ENCODE results near the gene AGBL4.

The AGBL4 gene

DNA sequence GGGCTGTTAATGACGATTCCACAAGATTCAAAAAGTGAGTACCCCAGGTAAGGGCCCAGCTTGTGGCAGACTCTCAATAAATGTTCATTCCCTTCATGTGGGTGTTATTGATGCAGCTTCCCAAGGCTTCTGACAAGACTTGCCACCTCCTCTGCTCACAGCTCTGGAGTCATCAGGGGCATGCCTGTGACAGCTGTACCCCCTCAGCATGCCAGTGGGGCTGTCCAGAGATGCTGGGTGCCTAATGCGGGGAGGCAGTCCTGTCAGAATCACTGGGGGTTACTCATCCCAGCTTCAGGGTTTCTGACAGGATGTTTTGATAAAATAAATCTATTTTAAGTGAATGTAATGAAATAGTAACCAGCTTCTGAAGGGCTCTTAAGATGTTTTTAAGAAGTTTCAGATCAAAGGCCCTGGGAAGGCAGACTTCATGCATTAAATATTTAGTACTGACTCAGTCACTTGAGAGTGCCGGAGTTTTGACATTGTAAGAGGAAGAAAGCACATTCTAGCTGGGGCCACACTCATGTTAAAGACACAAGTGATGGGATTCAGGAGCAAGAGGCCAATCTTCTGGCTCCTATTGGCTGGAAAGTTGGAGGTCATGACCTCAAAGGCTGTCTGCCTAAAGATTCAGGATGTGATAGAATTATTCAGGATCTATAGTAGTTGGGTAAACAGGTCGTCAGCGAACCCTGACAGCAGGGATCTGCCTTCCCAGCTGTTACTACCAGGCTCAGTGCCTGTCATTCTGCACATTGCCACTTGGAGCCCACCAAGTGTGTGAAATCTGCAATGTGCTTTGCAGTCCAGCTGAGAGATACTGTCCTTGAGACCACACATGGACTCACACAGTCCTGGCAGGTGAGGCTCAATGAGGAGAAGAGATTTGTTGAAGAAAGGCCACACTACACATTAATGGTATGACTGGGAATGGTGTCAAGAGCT lies 1007.5 kb downstream of the AGBL4 start:
- TF ChIP-seq, protein P1, sequence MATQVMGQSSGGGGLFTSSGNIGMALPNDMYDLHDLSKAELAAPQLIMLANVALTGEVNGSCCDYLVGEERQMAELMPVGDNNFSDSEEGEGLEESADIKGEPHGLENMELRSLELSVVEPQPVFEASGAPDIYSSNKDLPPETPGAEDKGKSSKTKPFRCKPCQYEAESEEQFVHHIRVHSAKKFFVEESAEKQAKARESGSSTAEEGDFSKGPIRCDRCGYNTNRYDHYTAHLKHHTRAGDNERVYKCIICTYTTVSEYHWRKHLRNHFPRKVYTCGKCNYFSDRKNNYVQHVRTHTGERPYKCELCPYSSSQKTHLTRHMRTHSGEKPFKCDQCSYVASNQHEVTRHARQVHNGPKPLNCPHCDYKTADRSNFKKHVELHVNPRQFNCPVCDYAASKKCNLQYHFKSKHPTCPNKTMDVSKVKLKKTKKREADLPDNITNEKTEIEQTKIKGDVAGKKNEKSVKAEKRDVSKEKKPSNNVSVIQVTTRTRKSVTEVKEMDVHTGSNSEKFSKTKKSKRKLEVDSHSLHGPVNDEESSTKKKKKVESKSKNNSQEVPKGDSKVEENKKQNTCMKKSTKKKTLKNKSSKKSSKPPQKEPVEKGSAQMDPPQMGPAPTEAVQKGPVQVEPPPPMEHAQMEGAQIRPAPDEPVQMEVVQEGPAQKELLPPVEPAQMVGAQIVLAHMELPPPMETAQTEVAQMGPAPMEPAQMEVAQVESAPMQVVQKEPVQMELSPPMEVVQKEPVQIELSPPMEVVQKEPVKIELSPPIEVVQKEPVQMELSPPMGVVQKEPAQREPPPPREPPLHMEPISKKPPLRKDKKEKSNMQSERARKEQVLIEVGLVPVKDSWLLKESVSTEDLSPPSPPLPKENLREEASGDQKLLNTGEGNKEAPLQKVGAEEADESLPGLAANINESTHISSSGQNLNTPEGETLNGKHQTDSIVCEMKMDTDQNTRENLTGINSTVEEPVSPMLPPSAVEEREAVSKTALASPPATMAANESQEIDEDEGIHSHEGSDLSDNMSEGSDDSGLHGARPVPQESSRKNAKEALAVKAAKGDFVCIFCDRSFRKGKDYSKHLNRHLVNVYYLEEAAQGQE (IDR thresholded peaks at IDR 0.05; ENCODE audit: low read depth): no peak
- no peak for TF ChIP-seq NFIC (IDR thresholded peaks at IDR 0.05)
- TF ChIP-seq, protein P2, sequence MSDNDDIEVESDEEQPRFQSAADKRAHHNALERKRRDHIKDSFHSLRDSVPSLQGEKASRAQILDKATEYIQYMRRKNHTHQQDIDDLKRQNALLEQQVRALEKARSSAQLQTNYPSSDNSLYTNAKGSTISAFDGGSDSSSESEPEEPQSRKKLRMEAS (IDR thresholded peaks at IDR 0.05): no peak
- no peak for TF ChIP-seq YY1 (IDR thresholded peaks at IDR 0.05; ENCODE audit: low read depth)
- no peak for TF ChIP-seq EGR1 (IDR thresholded peaks at IDR 0.05)
- no peak for TF ChIP-seq FOXM1 (IDR thresholded peaks at IDR 0.05; ENCODE audit: borderline replicate concordance, low read depth)
- TF ChIP-seq RAD21 (IDR thresholded peaks at IDR 0.05; ENCODE audit: low read depth): no peak
- TF ChIP-seq CEBPB (IDR thresholded peaks at IDR 0.05): no peak
- TF ChIP-seq CREB1 (IDR thresholded peaks at IDR 0.05; ENCODE audit: low read depth): no peak
- no peak for TF ChIP-seq TCF12 (IDR thresholded peaks at IDR 0.05; ENCODE audit: low read depth)
- TF ChIP-seq, protein P3, sequence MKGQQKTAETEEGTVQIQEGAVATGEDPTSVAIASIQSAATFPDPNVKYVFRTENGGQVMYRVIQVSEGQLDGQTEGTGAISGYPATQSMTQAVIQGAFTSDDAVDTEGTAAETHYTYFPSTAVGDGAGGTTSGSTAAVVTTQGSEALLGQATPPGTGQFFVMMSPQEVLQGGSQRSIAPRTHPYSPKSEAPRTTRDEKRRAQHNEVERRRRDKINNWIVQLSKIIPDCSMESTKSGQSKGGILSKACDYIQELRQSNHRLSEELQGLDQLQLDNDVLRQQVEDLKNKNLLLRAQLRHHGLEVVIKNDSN (IDR thresholded peaks at IDR 0.05): no peak
- no peak for TF ChIP-seq ZBTB7A (IDR thresholded peaks at IDR 0.05; ENCODE audit: low read depth)
- no peak for TF ChIP-seq TAF1 (IDR thresholded peaks at IDR 0.05; ENCODE audit: low read depth)
- TF ChIP-seq EP300 (IDR thresholded peaks at IDR 0.05; ENCODE audit: borderline replicate concordance): no peak
- TF ChIP-seq TEAD4 (IDR thresholded peaks at IDR 0.05): no peak

DNA sequence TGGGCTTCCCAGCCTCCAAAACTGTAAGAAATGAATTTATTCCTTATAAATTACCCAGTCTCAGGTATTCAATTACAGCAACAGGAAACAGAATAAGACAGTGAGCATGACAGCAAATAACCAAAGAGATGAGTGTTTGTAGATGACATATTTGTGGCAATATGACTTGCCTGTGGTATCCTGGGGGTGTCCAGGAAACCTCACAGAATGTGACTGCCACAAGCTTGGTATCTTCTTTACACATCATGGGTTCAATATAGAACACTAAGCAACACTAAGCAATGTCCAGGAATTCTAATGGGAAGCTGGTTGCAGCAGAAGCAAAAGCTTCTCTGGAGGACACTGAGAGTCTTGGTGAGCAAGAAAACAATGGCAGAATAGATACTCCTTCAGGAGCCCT lies 1010.7 kb downstream of the AGBL4 start:
- TF ChIP-seq EP300 (IDR thresholded peaks at IDR 0.05; ENCODE audit: borderline replicate concordance) (no peak), ZBTB7A (IDR thresholded peaks at IDR 0.05; ENCODE audit: low read depth) (no peak), NFIC (IDR thresholded peaks at IDR 0.05) (no peak)

DNA sequence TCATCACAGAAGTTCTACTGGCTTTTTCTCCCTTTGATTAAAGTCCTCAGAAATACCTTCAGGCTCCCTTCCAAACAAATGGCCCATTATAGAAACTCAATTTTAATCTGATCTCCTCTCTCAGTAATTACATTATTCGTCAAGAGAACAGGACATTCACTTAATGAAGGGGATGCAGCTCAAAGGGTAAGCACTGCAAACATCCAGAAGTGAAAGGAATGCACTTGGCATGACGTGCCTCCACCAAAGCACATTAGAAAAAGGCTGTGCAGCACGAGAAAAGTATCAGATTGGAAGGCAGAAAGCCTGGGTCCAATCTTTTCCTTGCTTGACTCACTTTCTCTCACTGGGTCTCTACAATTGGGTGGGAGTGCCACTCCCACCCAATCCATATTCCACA lies 1024.4 kb downstream of the AGBL4 start:
- TF ChIP-seq RAD21 (IDR thresholded peaks at IDR 0.05; ENCODE audit: low read depth): no peak

DNA sequence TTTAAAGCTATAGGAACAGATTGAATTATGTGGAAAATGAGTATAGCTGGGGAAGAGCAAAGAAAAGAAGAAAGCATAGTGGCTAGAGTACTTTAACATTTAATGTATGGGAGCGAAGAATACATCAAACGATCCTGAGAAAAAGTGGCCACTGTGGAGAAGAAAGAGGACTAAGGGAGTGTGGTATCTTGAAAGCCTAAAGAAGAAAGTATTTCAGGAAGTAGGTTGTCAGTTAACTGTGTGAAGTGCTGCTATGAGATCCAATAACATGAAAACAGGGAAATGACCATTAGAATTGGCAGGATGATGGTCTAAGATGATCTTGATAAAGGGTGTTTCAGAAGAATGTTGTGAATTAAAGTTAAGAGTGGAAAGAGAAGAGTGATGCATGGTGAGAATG lies 1027.4 kb downstream of the AGBL4 start:
- TF ChIP-seq YY1 (IDR thresholded peaks at IDR 0.05; ENCODE audit: low read depth) (no peak), RAD21 (IDR thresholded peaks at IDR 0.05; ENCODE audit: low read depth) (no peak), CREB1 (IDR thresholded peaks at IDR 0.05; ENCODE audit: low read depth) (no peak), EP300 (IDR thresholded peaks at IDR 0.05; ENCODE audit: borderline replicate concordance) (no peak), TAF1 (IDR thresholded peaks at IDR 0.05; ENCODE audit: low read depth) (no peak)
- TF ChIP-seq, protein P1 (IDR thresholded peaks at IDR 0.05; ENCODE audit: low read depth): no peak
- TF ChIP-seq, protein P3 (IDR thresholded peaks at IDR 0.05): no peak
- TF ChIP-seq, protein P2 (IDR thresholded peaks at IDR 0.05): no peak

DNA sequence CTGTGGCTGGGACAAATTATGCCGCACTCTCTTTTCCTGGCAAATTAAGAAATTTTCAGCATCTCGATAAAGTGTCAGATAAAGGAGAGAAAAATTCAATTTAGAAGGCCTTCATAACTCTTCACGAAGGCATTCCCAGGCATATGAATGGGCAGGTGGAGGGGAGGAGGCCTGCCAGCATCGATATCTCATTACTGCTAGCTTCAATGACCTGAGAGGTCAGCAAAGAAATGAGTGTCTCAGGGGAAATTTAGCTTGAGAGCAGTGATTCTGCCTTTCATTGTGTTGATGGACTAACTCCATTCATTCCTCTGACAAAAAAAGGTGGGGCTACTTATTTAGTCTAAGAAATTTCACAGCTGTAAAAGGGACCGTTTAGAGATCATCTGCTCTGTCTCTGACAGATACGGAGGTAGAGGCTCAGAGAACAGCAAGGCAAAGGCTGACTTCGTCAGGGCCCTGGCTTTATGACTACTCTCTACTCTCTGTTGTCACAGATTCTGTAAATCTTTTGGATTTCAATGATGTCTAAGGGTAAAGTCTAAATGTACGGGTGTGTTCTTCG lies 1035.0 kb downstream of the AGBL4 start:
- no peak for TF ChIP-seq ZBTB7A (IDR thresholded peaks at IDR 0.05; ENCODE audit: low read depth)

DNA sequence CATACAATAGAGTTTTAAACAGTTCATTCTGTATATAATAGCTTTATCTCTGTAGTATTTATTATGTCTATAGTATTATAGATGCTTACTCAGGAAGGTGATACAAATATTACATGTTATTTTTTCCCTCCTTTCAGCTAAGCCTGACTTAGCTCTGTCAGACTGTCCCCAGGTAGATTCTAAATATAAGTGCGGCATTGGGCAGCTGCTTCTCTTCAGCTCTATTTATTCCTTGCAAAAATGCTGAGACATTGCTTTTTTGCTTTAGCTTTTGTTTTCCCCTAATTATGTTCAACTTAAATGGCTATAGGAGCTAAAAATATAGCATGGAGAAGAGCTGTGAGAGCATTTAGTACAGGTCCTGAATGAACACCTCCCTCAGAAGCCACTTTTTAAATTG lies 1043.8 kb downstream of the AGBL4 start:
- TF ChIP-seq YY1 (IDR thresholded peaks at IDR 0.05; ENCODE audit: low read depth) (no peak), RAD21 (IDR thresholded peaks at IDR 0.05; ENCODE audit: low read depth) (no peak), TAF1 (IDR thresholded peaks at IDR 0.05; ENCODE audit: low read depth) (no peak), EP300 (IDR thresholded peaks at IDR 0.05; ENCODE audit: borderline replicate concordance) (no peak), TCF12 (IDR thresholded peaks at IDR 0.05; ENCODE audit: low read depth) (no peak), ZBTB7A (IDR thresholded peaks at IDR 0.05; ENCODE audit: low read depth) (no peak), CEBPB (IDR thresholded peaks at IDR 0.05) (no peak), FOXM1 (IDR thresholded peaks at IDR 0.05; ENCODE audit: borderline replicate concordance, low read depth) (no peak), EGR1 (IDR thresholded peaks at IDR 0.05) (no peak), NFIC (IDR thresholded peaks at IDR 0.05) (no peak), TEAD4 (IDR thresholded peaks at IDR 0.05) (no peak), CREB1 (IDR thresholded peaks at IDR 0.05; ENCODE audit: low read depth) (no peak)
- TF ChIP-seq, protein P1 (IDR thresholded peaks at IDR 0.05; ENCODE audit: low read depth): no peak
- TF ChIP-seq, protein P3 (IDR thresholded peaks at IDR 0.05): no peak
- TF ChIP-seq, protein P2 (IDR thresholded peaks at IDR 0.05): no peak

Data from Ishikawa (cell line).